Stomach (tissue), 9 donors: ENCODE data around the gene ARID1B. TPM values are rescaled to one million over a fixed set of nuclear protein-coding genes. Genes with fewer than 3 reads are reported as not detected.

Source experiments
- DNase-seq, 2 donors: peaks; one replicate each; pipeline versions ENCODE4 v3.0.0 to v3.0.0-alpha.2; 2013 to 2019
- H3K27ac ChIP-seq, 5 donors: fragments of 200-600 bp in 4 of 5; sonication (generic) in 4 of 5; one replicate each; pipeline ENCODE4 v1.5.1; 2013 to 2019; ENCODE audit warnings: mild to moderate bottlenecking in 1 of 5, moderate library complexity in 1 of 5
- H3K27me3 ChIP-seq, 3 donors: fragments of 200-600 bp; sonication (generic); one replicate each; pipeline ENCODE4 v1.5.1; 2017 to 2019; ENCODE audit warnings: mixed run types in 1 of 3
- H3K36me3 ChIP-seq, 4 donors: fragments of 200-600 bp; sonication (generic); 1 replicate in 3 of 4; 2 replicates in 1 of 4; pipeline ENCODE4 v1.5.1; 2016 to 2019
- H3K4me1 ChIP-seq, 4 donors: fragments of 200-600 bp; sonication (generic); one replicate each; pipeline ENCODE4 v1.5.1; 2016 to 2019
- H3K4me3 ChIP-seq, 4 donors: fragments of 200-600 bp; sonication (generic) in 3 of 4; one replicate each; pipeline ENCODE4 v1.5.1; 2016 to 2019; ENCODE audit warnings: mild to moderate bottlenecking in 1 of 4
- H3K9me3 ChIP-seq, 4 donors: fragments of 200-600 bp; sonication (generic); one replicate each; pipeline ENCODE4 v1.5.1; 2016 to 2019
- EP300 ChIP-seq: sonication (generic); formaldehyde crosslinking; IDR thresholded peaks from one replicate; pipeline ENCODE4 v1.6.1; 2017; ENCODE audit warnings: antibody characterized with exemption
- POLR2A ChIP-seq, 4 donors: fragments of 450-650 bp; IDR thresholded peaks; one replicate each; pipeline ENCODE4 v1.6.1; 2016; ENCODE audit warnings: antibody characterized with exemption in 4 of 4, control low read depth in 2 of 4, mild to moderate bottlenecking in 1 of 4, moderate library complexity in 1 of 4
- POLR2AphosphoS5 ChIP-seq, 3 donors: sonication (generic); formaldehyde crosslinking; IDR thresholded peaks; one replicate each; pipeline ENCODE4 v1.6.1; 2016; ENCODE audit warnings: antibody characterized with exemption in 3 of 3
- WGBS, 5 donors: extraction: QIAGEN DNeasy Blood & Tissue Kit in 3 of 5; methylation state at CpG; one replicate each; pipeline versions ENCODE4 v1.1.5 to v1.1.7; 2013 to 2018; 5-methylcytosine and 5-hydroxymethylcytosine counted together
- intact Hi-C: fragments of 100-400 bp; cut with DNase I; formaldehyde crosslinking; loops from one replicate; pipeline ENCODE4 v1.15.1; 2023; ENCODE audit warnings: low total_unique reads
- polyA plus RNA-seq, 3 donors: library from polyadenylated mRNA; stranded (reverse); fragments of 200-250 nt; gene quantifications; one replicate each; pipeline ENCODE4 v1.2.3, GENCODE V29; 2013
- total RNA-seq, 5 donors: library from RNA; depleted of rRNA; stranded (reverse); fragments of >200 nt; gene quantifications; one replicate each; pipeline versions ENCODE4 v1.1.0 to v1.2.3, GENCODE V29; 2014 to 2016
- TF ChIP-seq, protein P1 (sequence below), 7 experiments: fragments of 450-650 bp in 4 of 7; fragments of 200-600 bp in 3 of 7; sonication (generic) in 3 of 7; IDR thresholded peaks; one replicate each; pipeline ENCODE4 v1.5.1; 2016 to 2019; ENCODE audit warnings: antibody characterized with exemption in 7 of 7, control low read depth in 2 of 7, mild to moderate bottlenecking in 1 of 7
- donor health status: healthy with polysubstance abuse.
- donor health status: Bipolar disorder and iron deficiency.
- donor health status: healthy.

ARID1B gene
- total and polyA plus RNA-seq, 8 donors: 8.8 to 183 (median 48.3) TPM

DNA sequence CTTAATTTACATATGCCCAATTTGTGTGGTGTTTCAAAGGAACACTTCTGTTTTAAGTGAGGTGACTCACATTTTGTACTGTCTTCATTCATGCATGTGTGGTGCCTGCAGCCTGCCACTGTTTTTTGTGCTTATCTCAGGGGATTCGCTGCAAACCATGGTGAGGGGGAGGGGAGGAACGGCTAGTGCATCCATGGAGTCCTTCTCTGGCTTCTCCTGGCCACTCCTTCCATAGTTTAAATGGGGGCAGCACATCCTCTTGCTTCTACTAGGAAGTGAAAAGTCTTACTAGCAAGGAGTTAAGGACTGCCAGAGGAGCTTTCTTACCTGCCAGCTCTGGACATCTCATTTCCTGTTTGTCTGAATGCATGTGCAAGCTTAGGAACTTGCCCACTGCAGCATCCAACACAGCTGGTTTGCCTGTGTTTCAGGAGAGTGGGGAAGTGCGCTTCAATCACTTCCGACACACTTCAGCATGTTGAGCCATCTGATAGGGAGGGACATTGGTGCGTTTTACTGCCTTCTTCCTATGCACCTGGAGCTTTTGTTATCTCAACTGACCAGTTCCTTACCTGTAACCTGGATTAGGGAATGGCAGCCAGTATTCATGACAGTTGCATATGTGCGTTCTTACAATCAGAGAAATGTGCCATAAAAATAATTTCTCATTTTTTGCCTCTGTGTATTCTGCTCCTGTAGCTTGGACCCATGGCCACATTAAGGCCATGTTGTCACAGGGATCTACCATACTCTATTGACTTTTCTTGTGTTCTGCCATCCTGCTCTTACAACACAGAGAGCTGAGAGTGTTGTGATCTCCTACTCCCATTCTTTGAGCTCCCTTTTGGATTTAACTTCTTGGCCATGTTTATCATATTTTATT, 211.3 kb downstream of the ARID1B start:
- no peak for TF ChIP-seq POLR2A (IDR thresholded peaks at IDR 0.05)
- TF ChIP-seq, protein P1, sequence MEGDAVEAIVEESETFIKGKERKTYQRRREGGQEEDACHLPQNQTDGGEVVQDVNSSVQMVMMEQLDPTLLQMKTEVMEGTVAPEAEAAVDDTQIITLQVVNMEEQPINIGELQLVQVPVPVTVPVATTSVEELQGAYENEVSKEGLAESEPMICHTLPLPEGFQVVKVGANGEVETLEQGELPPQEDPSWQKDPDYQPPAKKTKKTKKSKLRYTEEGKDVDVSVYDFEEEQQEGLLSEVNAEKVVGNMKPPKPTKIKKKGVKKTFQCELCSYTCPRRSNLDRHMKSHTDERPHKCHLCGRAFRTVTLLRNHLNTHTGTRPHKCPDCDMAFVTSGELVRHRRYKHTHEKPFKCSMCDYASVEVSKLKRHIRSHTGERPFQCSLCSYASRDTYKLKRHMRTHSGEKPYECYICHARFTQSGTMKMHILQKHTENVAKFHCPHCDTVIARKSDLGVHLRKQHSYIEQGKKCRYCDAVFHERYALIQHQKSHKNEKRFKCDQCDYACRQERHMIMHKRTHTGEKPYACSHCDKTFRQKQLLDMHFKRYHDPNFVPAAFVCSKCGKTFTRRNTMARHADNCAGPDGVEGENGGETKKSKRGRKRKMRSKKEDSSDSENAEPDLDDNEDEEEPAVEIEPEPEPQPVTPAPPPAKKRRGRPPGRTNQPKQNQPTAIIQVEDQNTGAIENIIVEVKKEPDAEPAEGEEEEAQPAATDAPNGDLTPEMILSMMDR (IDR thresholded peaks at IDR 0.05): no peak
- TF ChIP-seq EP300: no peak
- TF ChIP-seq POLR2AphosphoS5 (IDR thresholded peaks at IDR 0.05): no peak
- Histone ChIP-seq H3K4me3 (no peak overlapping the region), H3K4me1 (peaks cover 29 to 61% (median 45%) of the 10 kb centered on the region in 4 donors), H3K27me3 (no peaks in the 10 kb centered on the region), H3K27ac (no peak overlapping the region), H3K9me3 (no peaks in the 10 kb centered on the region), H3K36me3 (no peaks in the 10 kb centered on the region)
- peak in 1 of 2 donors; percentile 51 for DNase-seq
- 46 to 60% (median 59%) methylated on average over 6 of the region's 6 CpGs for WGBS, 5 donors
- intact Hi-C loops: no loop called here

GRCh38 chr6:156989159-156989806, 212.1 kb downstream of the ARID1B start:
- Histone ChIP-seq H3K9me3 (no peaks in the 10 kb centered on the region), H3K27me3 (no peaks in the 10 kb centered on the region), H3K27ac (no peak overlapping the region), H3K4me3 (no peak overlapping the region), H3K36me3 (no peaks in the 10 kb centered on the region), H3K4me1 (peaks cover 21 to 61% (median 41%) of the 10 kb centered on the region in 4 donors)
- no peak for DNase-seq
- intact Hi-C loops: no loop called here
- TF ChIP-seq POLR2A (IDR thresholded peaks at IDR 0.05): no peak
- TF ChIP-seq POLR2AphosphoS5 (IDR thresholded peaks at IDR 0.05): no peak
- no peak for TF ChIP-seq EP300
- 82 to 84% (median 83%) methylated on average over 8 of the region's 8 CpGs for WGBS, 5 donors

DNA sequence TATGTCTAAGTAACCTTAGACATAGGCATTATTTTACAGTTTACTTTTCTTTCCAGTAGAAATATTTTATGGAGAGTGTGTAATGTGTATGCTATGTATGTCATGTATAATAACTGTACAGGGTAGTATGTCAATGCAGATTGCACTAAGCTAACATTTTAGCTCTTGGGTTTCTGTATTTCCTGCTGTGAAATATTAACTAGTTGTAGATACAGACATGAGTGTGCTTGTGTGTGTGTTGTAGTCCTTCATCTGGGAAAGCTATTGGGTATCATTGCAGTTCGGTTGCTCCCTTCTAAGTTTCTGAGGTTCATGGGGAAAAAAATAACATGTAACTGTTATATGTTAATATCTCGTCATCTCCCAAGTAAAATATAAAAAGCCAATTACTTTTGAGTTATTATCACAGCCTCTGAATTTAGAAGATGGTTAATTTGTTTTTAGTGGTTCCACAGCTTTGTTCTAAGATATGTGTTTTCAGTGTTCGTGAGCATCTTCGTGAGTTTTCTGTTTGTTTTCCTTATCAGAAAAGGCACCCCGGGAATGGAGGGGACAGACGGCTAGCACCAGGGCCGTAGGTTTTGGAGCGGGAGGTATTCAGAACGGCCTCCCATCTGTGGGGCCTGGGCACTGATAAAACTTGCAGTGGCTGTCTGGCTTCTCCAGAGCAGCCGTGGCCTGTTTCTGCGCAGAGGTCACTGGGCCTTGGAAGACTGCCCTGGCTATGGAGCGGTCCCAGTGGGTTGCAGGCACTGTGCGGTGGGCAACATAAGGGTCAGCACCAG, 215.0 kb downstream of the ARID1B start:
- Histone ChIP-seq H3K9me3 (no peaks in the 10 kb centered on the region), H3K4me1 (peaks cover 23 to 58% (median 45%) of the 10 kb centered on the region in 4 donors), H3K27me3 (no peaks in the 10 kb centered on the region), H3K27ac (no peak overlapping the region), H3K36me3 (no peaks in the 10 kb centered on the region), H3K4me3 (no peak overlapping the region)
- intact Hi-C loops: no loop called here
- peak in 1 of 2 donors; percentile 50 for DNase-seq
- 25 to 50% (median 33%) methylated on average over 13 of the region's 13 CpGs for WGBS, 5 donors
- TF ChIP-seq POLR2A (IDR thresholded peaks at IDR 0.05): no peak
- TF ChIP-seq, protein P1 (IDR thresholded peaks at IDR 0.05): no peak
- no peak for TF ChIP-seq POLR2AphosphoS5 (IDR thresholded peaks at IDR 0.05)
- TF ChIP-seq EP300: no peak

DNA sequence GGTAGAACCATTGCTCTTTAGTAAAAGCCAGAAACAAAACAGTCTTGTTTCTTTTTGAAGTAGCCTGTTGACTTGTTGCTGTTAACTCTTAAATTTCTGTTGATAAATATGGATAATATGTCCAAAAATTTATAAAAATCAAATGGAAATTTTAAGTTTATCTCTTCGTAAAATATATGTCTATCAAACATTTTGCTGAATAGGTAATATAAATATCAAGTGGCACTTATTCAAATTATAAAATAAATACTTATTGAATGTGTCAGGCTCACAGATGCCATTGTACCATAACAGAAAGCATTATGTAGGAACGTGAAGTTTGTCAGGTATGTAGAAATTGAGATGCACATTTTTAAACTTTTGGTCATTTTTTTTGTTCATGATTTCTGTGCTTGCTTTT, 216.5 kb downstream of the ARID1B start:
- Histone ChIP-seq H3K4me1 (peaks cover 21 to 51% (median 37%) of the 10 kb centered on the region in 4 donors), H3K27me3 (no peaks in the 10 kb centered on the region), H3K4me3 (no peak overlapping the region), H3K36me3 (no peaks in the 10 kb centered on the region), H3K27ac (no peak overlapping the region), H3K9me3 (no peaks in the 10 kb centered on the region)
- TF ChIP-seq POLR2A (IDR thresholded peaks at IDR 0.05): no peak
- TF ChIP-seq, protein P1 (IDR thresholded peaks at IDR 0.05): no peak
- TF ChIP-seq EP300: no peak
- TF ChIP-seq POLR2AphosphoS5 (IDR thresholded peaks at IDR 0.05): no peak
- 78 to 96% (median 85%) methylated on average over 2 of the region's 2 CpGs for WGBS, 5 donors
- DNase-seq: no peak
- intact Hi-C loops: no loop called here
